Measurements from ENCODE around the gene SARNP.

- no peak for TF ChIP-seq CTCF (IDR thresholded peaks at IDR 0.05)
- no peak for TF ChIP-seq POLR2A (IDR thresholded peaks at IDR 0.05)
Observed at GRCh38 chr12:55844961-55845360, 27.4 kb upstream of the SARNP start.
